Breast epithelium (tissue), 4 donors: Measurements from ENCODE around the gene LILRB2. TPM values are rescaled to one million over a fixed set of nuclear protein-coding genes. Genes with fewer than 3 reads are reported as not detected.
"Not testable (repeated sequence)": the region's sequence is repeated elsewhere in the genome, so short reads cannot be mapped to it uniquely, and the experiment has no call there.

Experiments
- DNase-seq, 2 donors: peaks; one replicate each; pipeline ENCODE4 v3.0.0-alpha.2; 2019; ENCODE audit warnings: low spot score in 2 of 2
- H3K27ac ChIP-seq, 2 donors: fragments of 200-600 bp; sonication (generic) in 1 of 2; one replicate each; pipeline ENCODE4 v1.5.1; 2016 to 2019; ENCODE audit warnings: mild to moderate bottlenecking in 1 of 2
- H3K27me3 ChIP-seq, 2 donors: fragments of 200-600 bp; sonication (generic) in 1 of 2; one replicate each; pipeline versions ENCODE4 v1.5.1 to v1.6.0; 2017 to 2019; ENCODE audit warnings: control low read depth in 1 of 2, mild to moderate bottlenecking in 1 of 2
- H3K36me3 ChIP-seq: fragments of 200-600 bp; one replicate; pipeline ENCODE4 v1.5.1; 2019
- H3K4me1 ChIP-seq, 2 donors: fragments of 200-600 bp; sonication (generic); one replicate each; pipeline ENCODE4 v1.5.1; 2016 to 2019; ENCODE audit warnings: control low read depth in 1 of 2
- H3K4me3 ChIP-seq, 3 donors: fragments of 200-600 bp; sonication (generic); 1 replicate in 2 of 3; 2 replicates in 1 of 3; pipeline ENCODE4 v1.5.1; 2016 to 2019; ENCODE audit warnings: mild to moderate bottlenecking in 3 of 3, moderate library complexity in 2 of 3
- H3K9me3 ChIP-seq, 2 donors: fragments of 200-600 bp; sonication (generic) in 1 of 2; one replicate each; pipeline ENCODE4 v1.5.1; 2016 to 2019; ENCODE audit warnings: control low read depth in 1 of 2
- POLR2A ChIP-seq: fragments of 450-650 bp; IDR thresholded peaks from one replicate; pipeline ENCODE4 v1.6.1; 2016; ENCODE audit warnings: antibody characterized with exemption, mild to moderate bottlenecking, moderate library complexity
- POLR2AphosphoS5 ChIP-seq, 3 donors: sonication (generic); formaldehyde crosslinking; IDR thresholded peaks; one replicate each; pipeline ENCODE4 v1.6.1; 2017; ENCODE audit warnings: antibody characterized with exemption in 3 of 3
- intact Hi-C: fragments of 100-400 bp; cut with DNase I; formaldehyde crosslinking; loops from one replicate; pipeline ENCODE4 v1.15.1; 2023; ENCODE audit warnings: low total_unique reads
- total RNA-seq, 3 donors: library from RNA; depleted of rRNA; stranded (reverse); fragments of >200 nt; gene quantifications; one replicate each; pipeline ENCODE4 v1.1.0, GENCODE V29; 2016
- TF ChIP-seq, protein P1 (sequence below), 3 donors: fragments of 450-650 bp; IDR thresholded peaks; one replicate each; pipeline ENCODE4 v1.5.1; 2016 to 2017; ENCODE audit warnings: antibody characterized with exemption in 3 of 3, mild to moderate bottlenecking in 3 of 3, moderate library complexity in 3 of 3

Gene LILRB2
- total RNA-seq, 3 donors from 2014 or later, result 0.98 to 3.5 (median 1.8) TPM

DNA sequence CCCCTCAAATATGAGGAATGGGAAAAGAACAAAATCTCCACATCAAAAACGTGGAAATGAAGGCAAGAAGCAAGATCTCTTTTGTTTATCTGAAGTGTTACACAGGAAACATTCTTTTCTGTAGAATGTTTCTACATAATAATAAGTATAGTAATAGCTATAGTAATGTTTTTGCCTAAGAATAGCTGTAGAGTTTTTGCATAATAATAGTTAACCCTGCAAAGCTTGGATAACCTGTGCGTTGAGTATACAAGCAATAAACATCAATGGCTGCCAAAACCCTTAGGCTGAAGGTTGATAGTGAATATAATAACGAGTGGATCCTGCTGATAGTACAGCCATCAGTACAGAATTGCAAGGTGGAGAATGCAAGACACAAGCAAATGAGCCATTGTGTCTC, 43.2 kb upstream of the LILRB2 start:
- no peaks in the 10 kb centered on the region for H3K4me1 ChIP-seq
- H3K36me3 ChIP-seq, result no peaks in the 10 kb centered on the region
- peaks cover 0 to 3% of the 10 kb centered on the region in 2 donors for H3K9me3 ChIP-seq
- TF ChIP-seq, protein P1, sequence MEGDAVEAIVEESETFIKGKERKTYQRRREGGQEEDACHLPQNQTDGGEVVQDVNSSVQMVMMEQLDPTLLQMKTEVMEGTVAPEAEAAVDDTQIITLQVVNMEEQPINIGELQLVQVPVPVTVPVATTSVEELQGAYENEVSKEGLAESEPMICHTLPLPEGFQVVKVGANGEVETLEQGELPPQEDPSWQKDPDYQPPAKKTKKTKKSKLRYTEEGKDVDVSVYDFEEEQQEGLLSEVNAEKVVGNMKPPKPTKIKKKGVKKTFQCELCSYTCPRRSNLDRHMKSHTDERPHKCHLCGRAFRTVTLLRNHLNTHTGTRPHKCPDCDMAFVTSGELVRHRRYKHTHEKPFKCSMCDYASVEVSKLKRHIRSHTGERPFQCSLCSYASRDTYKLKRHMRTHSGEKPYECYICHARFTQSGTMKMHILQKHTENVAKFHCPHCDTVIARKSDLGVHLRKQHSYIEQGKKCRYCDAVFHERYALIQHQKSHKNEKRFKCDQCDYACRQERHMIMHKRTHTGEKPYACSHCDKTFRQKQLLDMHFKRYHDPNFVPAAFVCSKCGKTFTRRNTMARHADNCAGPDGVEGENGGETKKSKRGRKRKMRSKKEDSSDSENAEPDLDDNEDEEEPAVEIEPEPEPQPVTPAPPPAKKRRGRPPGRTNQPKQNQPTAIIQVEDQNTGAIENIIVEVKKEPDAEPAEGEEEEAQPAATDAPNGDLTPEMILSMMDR (IDR thresholded peaks at IDR 0.05), result no peak
- TF ChIP-seq POLR2A (no peak), POLR2AphosphoS5 (IDR thresholded peaks at IDR 0.05) (no peak)
- no peak overlapping the region for H3K27ac ChIP-seq
- intact Hi-C loops, result no loop called here
- DNase-seq, result no peak
- H3K27me3 ChIP-seq, result peaks cover 0 to 13% of the 10 kb centered on the region in 2 donors
- H3K4me3 ChIP-seq, result no peak overlapping the region

DNA sequence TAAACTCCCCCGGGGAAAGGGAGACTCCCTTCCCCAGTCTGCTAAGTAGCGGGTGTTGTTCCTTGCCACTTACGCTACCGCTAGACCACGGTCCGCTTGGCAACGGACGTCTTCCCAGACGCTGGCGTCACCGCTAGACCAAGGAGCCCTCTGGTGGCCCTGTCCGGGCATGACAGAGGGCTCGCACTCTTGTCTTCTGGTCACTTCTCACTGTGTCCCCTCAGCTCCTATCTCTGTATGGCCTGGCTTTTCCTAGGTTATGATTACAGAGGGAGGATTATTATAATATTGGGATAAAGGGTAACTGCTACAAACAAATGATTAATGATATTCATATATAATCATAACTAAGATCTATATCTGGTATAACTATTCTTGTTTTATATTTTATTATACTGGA, 42.0 kb upstream of the LILRB2 start:
- intact Hi-C loops, H3K9me3 ChIP-seq, H3K27ac ChIP-seq, H3K36me3 ChIP-seq, DNase-seq, H3K4me1 ChIP-seq, H3K4me3 ChIP-seq: not testable (repeated sequence)
- H3K27me3 ChIP-seq, result peaks cover 0 to 16% of the 10 kb centered on the region in 2 donors

DNA sequence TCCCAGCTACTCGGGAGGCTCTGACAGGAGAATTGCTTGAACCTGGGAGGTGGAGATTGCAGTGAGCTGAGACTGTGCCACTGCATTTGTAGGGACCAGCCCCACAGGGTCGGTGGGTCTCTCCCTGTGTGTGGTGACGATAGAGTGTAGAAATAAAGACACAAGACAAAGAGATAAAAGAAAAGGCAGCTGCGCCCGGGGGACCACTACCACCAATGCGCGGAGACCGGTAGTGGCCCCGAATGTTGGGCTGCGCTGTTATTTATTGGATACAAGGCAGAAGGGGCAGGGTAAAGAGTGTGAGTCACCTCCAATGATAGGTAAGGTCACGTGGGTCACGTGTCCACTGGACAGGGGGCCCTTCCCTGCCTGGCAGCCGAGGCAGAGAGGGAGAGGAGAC, 41.4 kb upstream of the LILRB2 start:
- intact Hi-C loops, H3K4me1 ChIP-seq, H3K4me3 ChIP-seq, H3K36me3 ChIP-seq, H3K9me3 ChIP-seq, DNase-seq, H3K27ac ChIP-seq: not testable (repeated sequence)
- H3K27me3 ChIP-seq, result peaks cover 0 to 22% of the 10 kb centered on the region in 2 donors

DNA sequence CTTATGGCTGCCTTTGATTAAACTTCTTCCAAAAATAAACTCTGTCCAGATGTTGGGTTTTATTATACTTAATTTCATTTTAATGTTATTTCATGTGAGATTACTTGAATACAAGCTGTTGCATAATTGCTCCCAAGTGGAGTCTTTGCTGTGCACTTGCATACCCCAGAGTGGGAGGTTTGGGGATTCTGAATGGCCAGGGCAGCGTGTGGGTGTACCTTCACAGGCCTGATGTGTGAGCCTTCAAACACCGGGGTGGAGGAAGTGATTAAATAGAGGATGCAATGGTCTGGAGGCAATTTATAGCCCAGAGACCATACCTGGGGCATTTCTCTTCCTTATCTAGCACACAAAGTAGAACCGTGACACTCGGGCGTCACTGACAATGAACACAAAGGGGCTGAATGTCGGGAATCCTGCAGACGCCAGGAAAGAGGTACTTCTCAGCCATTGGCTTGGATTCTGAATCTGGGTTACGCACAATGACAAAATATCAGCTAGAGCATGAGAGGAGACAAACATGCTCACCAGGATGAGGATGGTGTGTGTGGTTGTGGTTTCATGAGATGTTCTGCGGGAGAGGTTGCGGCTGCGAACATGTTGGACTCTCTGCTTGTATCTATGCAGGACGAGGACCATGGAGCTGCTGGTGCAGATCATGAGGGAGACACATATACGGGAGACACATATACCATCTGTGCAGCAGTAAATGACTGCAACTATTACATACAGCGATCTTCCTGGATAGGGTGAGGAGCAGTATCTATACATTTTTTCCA, 39.2 kb upstream of the LILRB2 start:
- DNase-seq, result no peak
- TF ChIP-seq, protein P1 (IDR thresholded peaks at IDR 0.05), result no peak
- Histone ChIP-seq H3K4me1 (no peaks in the 10 kb centered on the region), H3K9me3 (peaks cover 0 to 3% of the 10 kb centered on the region in 2 donors), H3K4me3 (no peak overlapping the region), H3K27ac (no peak overlapping the region), H3K27me3 (peaks cover 0 to 33% of the 10 kb centered on the region in 2 donors), H3K36me3 (no peaks in the 10 kb centered on the region)
- intact Hi-C loops, result loop anchor here (2.0 kb wide), 1 partner anchor 41 kb away; no protein-coding TSS in a partner anchor

DNA sequence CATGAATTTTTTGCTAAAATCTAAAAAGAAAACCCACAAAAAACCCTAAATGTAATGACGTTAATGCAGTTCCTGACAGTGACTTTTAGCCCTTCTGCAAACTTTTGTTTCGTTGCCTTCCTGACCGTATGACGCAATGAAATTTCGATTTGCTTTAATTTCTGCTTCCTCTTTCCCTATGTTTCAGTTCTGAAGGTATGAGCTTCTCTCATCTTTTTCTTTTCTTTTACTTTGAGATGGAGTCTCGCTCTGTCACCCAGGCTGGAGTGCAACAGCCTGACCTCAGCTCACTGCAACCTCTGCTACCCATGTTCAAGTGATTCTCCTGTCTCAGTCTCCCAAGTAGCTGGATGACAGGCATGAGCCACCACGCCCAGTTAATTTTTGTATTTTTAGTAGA, 38.1 kb upstream of the LILRB2 start:
- Histone ChIP-seq H3K36me3 (no peaks in the 10 kb centered on the region), H3K9me3 (peaks cover 0 to 3% of the 10 kb centered on the region in 2 donors), H3K27ac (no peak overlapping the region), H3K4me3 (no peak overlapping the region), H3K4me1 (no peaks in the 10 kb centered on the region), H3K27me3 (peaks cover 0 to 34% of the 10 kb centered on the region in 2 donors)
- no peak for DNase-seq
- intact Hi-C loops, result no loop called here
- TF ChIP-seq, protein P1 (IDR thresholded peaks at IDR 0.05), result no peak
- TF ChIP-seq POLR2AphosphoS5 (IDR thresholded peaks at IDR 0.05), result no peak
- no peak for TF ChIP-seq POLR2A

DNA sequence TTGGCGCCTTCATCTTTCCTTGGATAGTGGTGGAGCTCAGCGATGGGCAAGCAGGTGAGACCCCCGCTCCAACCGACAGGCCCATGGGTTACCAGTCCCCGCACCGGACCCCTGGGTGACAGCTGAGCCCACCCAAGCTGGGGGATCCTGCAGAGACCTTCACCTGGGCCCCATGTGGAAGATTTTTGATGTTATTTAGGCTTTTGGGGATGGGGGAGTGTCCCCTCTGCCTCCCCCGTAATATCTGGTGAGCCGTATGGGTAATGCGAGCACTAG, 37.0 kb upstream of the LILRB2 start:
- Histone ChIP-seq H3K36me3 (no peaks in the 10 kb centered on the region), H3K27me3 (peaks cover 0 to 38% of the 10 kb centered on the region in 2 donors), H3K27ac (no peak overlapping the region), H3K4me1 (no peaks in the 10 kb centered on the region), H3K9me3 (peaks cover 0 to 3% of the 10 kb centered on the region in 2 donors), H3K4me3 (no peak overlapping the region)
- no peak for DNase-seq
- no peak for TF ChIP-seq POLR2A
- TF ChIP-seq, protein P1 (IDR thresholded peaks at IDR 0.05), result no peak
- TF ChIP-seq POLR2AphosphoS5 (IDR thresholded peaks at IDR 0.05), result no peak
- intact Hi-C loops, result no loop called here
